Panc1 (cell line): ENCODE data around the gene AGAP1.

Experiments
- CTCF ChIP-seq: fragments of 450-650 bp; IDR thresholded peaks from 2 replicates; pipeline ENCODE4 v1.5.1; 2017; ENCODE audit warnings: mild to moderate bottlenecking
- POLR2AphosphoS5 ChIP-seq: IDR thresholded peaks from 2 replicates; pipeline ENCODE4 v1.6.1; 2012; ENCODE audit warnings: mild to moderate bottlenecking, low read depth, low read length, moderate library complexity
- REST ChIP-seq, 2 experiments: IDR thresholded peaks; 2 replicates each; pipeline ENCODE4 v1.6.1; 2011 to 2012; ENCODE audit warnings: low read depth in 2 of 2, control low read depth in 1 of 2, low read length in 1 of 2, mild to moderate bottlenecking in 1 of 2, moderate library complexity in 1 of 2; ENCODE audit not compliant: insufficient read depth in 1 of 2
- SIN3A ChIP-seq: IDR thresholded peaks from 2 replicates; pipeline ENCODE4 v1.6.1; 2012; ENCODE audit warnings: low read depth, mild to moderate bottlenecking, low read length, moderate library complexity, borderline replicate concordance; ENCODE audit not compliant: insufficient read depth
- TCF7L2 ChIP-seq: IDR thresholded peaks from 2 replicates; pipeline ENCODE4 v1.6.1; 2011; ENCODE audit warnings: mild to moderate bottlenecking, low read depth, low read length, inconsistent platforms

GRCh38 chr2:235970204-235971040 is 476.6 kb downstream of the AGAP1 start:
- TF ChIP-seq POLR2AphosphoS5 = no peak
- no peak for TF ChIP-seq CTCF
- no peak for TF ChIP-seq SIN3A
- TF ChIP-seq TCF7L2 = no peak
- no peak for TF ChIP-seq REST (IDR thresholded peaks at IDR 0.05; ENCODE audit: insufficient read depth in 1 of 2, low read depth in 2 of 2, low read length in 1 of 2)
